ENCODE measurements around the gene UMOD. TPM values are rescaled to one million over a fixed set of nuclear protein-coding genes. Genes with fewer than 3 reads are reported as not detected.

The UMOD gene
- total RNA-seq, 1 donor, result not detected

GRCh38 chr16:20307240-20307671, 45.3 kb downstream of the UMOD start:
- no peaks in the 10 kb centered on the region for H3K79me2 ChIP-seq (ENCODE audit: insufficient read depth, low read length)
- no peak overlapping the region for H3K4me2 ChIP-seq (ENCODE audit: insufficient read depth, low read length)
- H3K9me3 ChIP-seq (ENCODE audit: low read depth, low read length), result no peaks in the 10 kb centered on the region
- no peak overlapping the region for H3K27ac ChIP-seq (ENCODE audit: low read depth, low read length)
- no peak overlapping the region for H2AFZ ChIP-seq (ENCODE audit: low read length)
- TF ChIP-seq, protein P1, sequence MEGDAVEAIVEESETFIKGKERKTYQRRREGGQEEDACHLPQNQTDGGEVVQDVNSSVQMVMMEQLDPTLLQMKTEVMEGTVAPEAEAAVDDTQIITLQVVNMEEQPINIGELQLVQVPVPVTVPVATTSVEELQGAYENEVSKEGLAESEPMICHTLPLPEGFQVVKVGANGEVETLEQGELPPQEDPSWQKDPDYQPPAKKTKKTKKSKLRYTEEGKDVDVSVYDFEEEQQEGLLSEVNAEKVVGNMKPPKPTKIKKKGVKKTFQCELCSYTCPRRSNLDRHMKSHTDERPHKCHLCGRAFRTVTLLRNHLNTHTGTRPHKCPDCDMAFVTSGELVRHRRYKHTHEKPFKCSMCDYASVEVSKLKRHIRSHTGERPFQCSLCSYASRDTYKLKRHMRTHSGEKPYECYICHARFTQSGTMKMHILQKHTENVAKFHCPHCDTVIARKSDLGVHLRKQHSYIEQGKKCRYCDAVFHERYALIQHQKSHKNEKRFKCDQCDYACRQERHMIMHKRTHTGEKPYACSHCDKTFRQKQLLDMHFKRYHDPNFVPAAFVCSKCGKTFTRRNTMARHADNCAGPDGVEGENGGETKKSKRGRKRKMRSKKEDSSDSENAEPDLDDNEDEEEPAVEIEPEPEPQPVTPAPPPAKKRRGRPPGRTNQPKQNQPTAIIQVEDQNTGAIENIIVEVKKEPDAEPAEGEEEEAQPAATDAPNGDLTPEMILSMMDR (IDR thresholded peaks at IDR 0.05; ENCODE audit: extremely low read depth, low read depth, low read length), result no peak
- H3K27me3 ChIP-seq (ENCODE audit: insufficient read depth, low read length), result no peaks in the 10 kb centered on the region
- no peaks in the 10 kb centered on the region for H3K36me3 ChIP-seq (ENCODE audit: insufficient read depth, low read length)
- DNase-seq (ENCODE audit: insufficient read length, low spot score, missing footprints), result no peak
- no peak overlapping the region for H3K4me3 ChIP-seq (ENCODE audit: insufficient read depth, low read length)
- H4K20me1 ChIP-seq (ENCODE audit: insufficient read depth, low read length), result no peaks in the 10 kb centered on the region
- no peaks in the 10 kb centered on the region for H3K4me1 ChIP-seq (ENCODE audit: insufficient read depth, low read length)

- no peaks in the 10 kb centered on the region for H3K4me1 ChIP-seq (ENCODE audit: insufficient read depth, low read length)
- no peaks in the 10 kb centered on the region for H3K27me3 ChIP-seq (ENCODE audit: insufficient read depth, low read length)
- H3K4me2 ChIP-seq (ENCODE audit: insufficient read depth, low read length), result no peak overlapping the region
- H3K9me3 ChIP-seq (ENCODE audit: low read depth, low read length), result no peaks in the 10 kb centered on the region
- no peaks in the 10 kb centered on the region for H3K36me3 ChIP-seq (ENCODE audit: insufficient read depth, low read length)
- no peak for DNase-seq (ENCODE audit: insufficient read length, low spot score, missing footprints)
- H3K79me2 ChIP-seq (ENCODE audit: insufficient read depth, low read length), result no peaks in the 10 kb centered on the region
- TF ChIP-seq, protein P1 (IDR thresholded peaks at IDR 0.05; ENCODE audit: extremely low read depth, low read depth, low read length), result no peak
- H4K20me1 ChIP-seq (ENCODE audit: insufficient read depth, low read length), result no peaks in the 10 kb centered on the region
- H3K27ac ChIP-seq (ENCODE audit: low read depth, low read length), result no peak overlapping the region
- no peak overlapping the region for H3K4me3 ChIP-seq (ENCODE audit: insufficient read depth, low read length)
- H2AFZ ChIP-seq (ENCODE audit: low read length), result no peak overlapping the region
Measured at GRCh38 chr16:20306401-20306800, 46.1 kb downstream of the UMOD start.

DNA sequence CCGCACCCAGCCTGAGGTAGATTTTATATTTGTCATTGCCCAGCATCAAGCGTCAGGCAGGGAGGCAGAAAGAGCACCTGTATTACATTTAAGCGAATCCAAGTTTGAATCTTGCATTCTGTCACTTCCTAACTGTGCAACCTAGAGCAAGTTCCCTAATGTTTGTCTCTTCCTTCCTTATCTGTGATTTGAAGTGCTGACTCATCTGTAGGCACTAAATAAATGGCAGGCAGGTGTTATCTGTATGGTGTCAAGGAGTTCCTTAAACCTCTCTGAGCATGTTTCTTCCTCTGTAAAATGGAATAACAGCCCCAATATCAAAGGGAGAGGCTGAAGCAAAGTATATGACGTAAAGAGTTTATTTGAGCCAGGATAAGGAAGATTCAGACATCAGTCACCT, 49.5 kb downstream of the UMOD start:
- no peak overlapping the region for H3K4me2 ChIP-seq (ENCODE audit: insufficient read depth, low read length)
- H3K36me3 ChIP-seq (ENCODE audit: insufficient read depth, low read length), result no peaks in the 10 kb centered on the region
- H3K27me3 ChIP-seq (ENCODE audit: insufficient read depth, low read length), result no peaks in the 10 kb centered on the region
- no peak overlapping the region for H3K4me3 ChIP-seq (ENCODE audit: insufficient read depth, low read length)
- DNase-seq (ENCODE audit: insufficient read length, low spot score, missing footprints), result no peak
- H4K20me1 ChIP-seq (ENCODE audit: insufficient read depth, low read length), result no peaks in the 10 kb centered on the region
- H3K9me3 ChIP-seq (ENCODE audit: low read depth, low read length), result no peaks in the 10 kb centered on the region
- H3K79me2 ChIP-seq (ENCODE audit: insufficient read depth, low read length), result no peaks in the 10 kb centered on the region
- no peak overlapping the region for H2AFZ ChIP-seq (ENCODE audit: low read length)
- no peaks in the 10 kb centered on the region for H3K4me1 ChIP-seq (ENCODE audit: insufficient read depth, low read length)
- TF ChIP-seq, protein P1 (IDR thresholded peaks at IDR 0.05; ENCODE audit: extremely low read depth, low read depth, low read length), result no peak
- H3K27ac ChIP-seq (ENCODE audit: low read depth, low read length), result no peak overlapping the region

GRCh38 chr16:20302389-20302788, 50.1 kb downstream of the UMOD start:
- Histone ChIP-seq H3K36me3 (ENCODE audit: insufficient read depth, low read length) (no peaks in the 10 kb centered on the region), H3K4me3 (ENCODE audit: insufficient read depth, low read length) (no peak overlapping the region), H3K27me3 (ENCODE audit: insufficient read depth, low read length) (no peaks in the 10 kb centered on the region), H3K9me3 (ENCODE audit: low read depth, low read length) (no peaks in the 10 kb centered on the region), H3K79me2 (ENCODE audit: insufficient read depth, low read length) (no peaks in the 10 kb centered on the region), H3K4me1 (ENCODE audit: insufficient read depth, low read length) (no peaks in the 10 kb centered on the region), H3K27ac (ENCODE audit: low read depth, low read length) (no peak overlapping the region), H4K20me1 (ENCODE audit: insufficient read depth, low read length) (no peaks in the 10 kb centered on the region), H3K4me2 (ENCODE audit: insufficient read depth, low read length) (no peak overlapping the region), H2AFZ (ENCODE audit: low read length) (no peak overlapping the region)
- TF ChIP-seq, protein P1 (IDR thresholded peaks at IDR 0.05; ENCODE audit: extremely low read depth, low read depth, low read length), result no peak
- DNase-seq (ENCODE audit: insufficient read length, low spot score, missing footprints), result no peak

Measured in osteoblast (primary cell).